Hepatocyte (in vitro differentiated cells): Measurements from ENCODE around the gene APRT. TPM values are rescaled to one million over a fixed set of nuclear protein-coding genes. Genes with fewer than 3 reads are reported as not detected.

ENCODE experiments used
- DNase-seq: peaks from one replicate; pipeline ENCODE4 v3.0.0-alpha.2; 2016; ENCODE audit warnings: low spot score
- H2AFZ ChIP-seq: fragments of 200-600 bp; sonication (generic); 2 replicates; pipeline ENCODE4 v1.6.0; 2016; ENCODE audit warnings: antibody characterized with exemption, mild to moderate bottlenecking
- H3K27ac ChIP-seq: fragments of 200-600 bp; sonication (generic); 2 replicates; pipeline ENCODE4 v1.5.1; 2016; ENCODE audit warnings: mild to moderate bottlenecking
- H3K27me3 ChIP-seq: fragments of 200-600 bp; sonication (generic); 2 replicates; pipeline ENCODE4 v1.6.1; 2016
- H3K36me3 ChIP-seq: fragments of 200-600 bp; sonication (generic); replicated peaks from 2 replicates; pipeline ENCODE4 v1.5.1; 2016; ENCODE audit warnings: low read depth; ENCODE audit not compliant: insufficient read depth
- H3K4me1 ChIP-seq: fragments of 200-600 bp; sonication (generic); 2 replicates; pipeline ENCODE4 v1.5.1; 2016; ENCODE audit warnings: mild to moderate bottlenecking, moderate library complexity; ENCODE audit not compliant: insufficient read depth
- H3K4me2 ChIP-seq: fragments of 200-600 bp; sonication (generic); 2 replicates; pipeline ENCODE4 v1.6.0; 2016
- H3K4me3 ChIP-seq: fragments of 200-600 bp; sonication (generic); 2 replicates; pipeline ENCODE4 v1.5.1; 2016; ENCODE audit warnings: mild to moderate bottlenecking
- H3K79me2 ChIP-seq: fragments of 200-600 bp; sonication (generic); 2 replicates; pipeline ENCODE4 v1.6.0; 2017; ENCODE audit warnings: mild to moderate bottlenecking
- H3K9me2 ChIP-seq: fragments of 200-600 bp; sonication (generic); replicated peaks from 2 replicates; pipeline ENCODE4 v1.6.0; 2017; ENCODE audit warnings: mild to moderate bottlenecking; ENCODE audit not compliant: insufficient read depth
- H3K9me3 ChIP-seq: fragments of 200-600 bp; sonication (generic); 2 replicates; pipeline ENCODE4 v1.5.1; 2016; ENCODE audit warnings: low read depth, mild to moderate bottlenecking
- H4K20me1 ChIP-seq: fragments of 200-600 bp; sonication (generic); 2 replicates; pipeline ENCODE4 v1.6.0; 2016; ENCODE audit warnings: mild to moderate bottlenecking; ENCODE audit not compliant: insufficient read depth, poor library complexity, severe bottlenecking
- CTCF ChIP-seq: fragments of 200-600 bp; sonication (generic); IDR thresholded peaks from 2 replicates; pipeline ENCODE4 v1.5.1; 2016; ENCODE audit warnings: antibody characterized with exemption, mild to moderate bottlenecking; ENCODE audit not compliant: poor library complexity
- EZH2 ChIP-seq: fragments of 200-600 bp; sonication (generic); IDR thresholded peaks from 2 replicates; pipeline ENCODE4 v1.6.1; 2016; ENCODE audit warnings: antibody characterized with exemption, mild to moderate bottlenecking, borderline replicate concordance
- EZH2phosphoT487 ChIP-seq: fragments of 200-600 bp; sonication (generic); IDR thresholded peaks from one replicate; pipeline ENCODE4 v1.6.1; 2018; ENCODE audit warnings: antibody characterized with exemption, mild to moderate bottlenecking, low read depth, moderate library complexity; ENCODE audit not compliant: unreplicated experiment, severe bottlenecking
- WGBS: methylation state at CpG from one replicate; pipeline ENCODE4 v1.1.6; 2016; ENCODE audit warnings: low lambda C conversion rate; ENCODE audit errors: missing lambda C conversion rate; 5-methylcytosine and 5-hydroxymethylcytosine counted together
- polyA plus RNA-seq: library from polyadenylated mRNA; unstranded; fragments of >200 nt; fragmentation: Nextera tagmentation; extraction: Ambion mirVana; gene quantifications from 2 replicates; pipeline ENCODE4 v1.2.1, GENCODE V29; 2016
- total RNA-seq: library from RNA; depleted of rRNA; stranded (reverse); fragments of >200 nt; gene quantifications from 2 replicates; pipeline ENCODE4 v1.2.3, GENCODE V29; 2014

The APRT gene
- total and polyA plus RNA-seq, 2 experiments from 2014 or later = 101 to 237 TPM

DNA sequence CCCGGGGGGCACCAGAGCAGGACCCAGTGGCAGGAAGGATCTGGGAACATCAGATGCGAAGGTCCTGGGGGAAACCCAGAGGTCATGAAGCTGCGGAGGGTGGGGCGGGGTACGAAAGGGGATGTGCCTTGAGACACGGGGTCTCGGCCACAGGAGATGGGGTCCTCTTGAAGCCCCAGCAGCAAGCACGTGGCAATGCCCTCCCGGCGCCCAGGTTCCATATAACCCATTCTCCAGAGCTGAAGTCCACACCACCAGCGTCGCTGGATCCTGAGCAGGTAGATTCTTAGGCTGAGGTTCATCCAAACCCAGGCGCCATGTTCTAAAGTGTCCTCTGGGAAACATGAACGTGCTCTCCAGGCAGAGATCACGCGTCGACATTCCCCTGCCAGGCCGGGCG, 47.6 kb downstream of the APRT start:
- Histone ChIP-seq H3K27me3 (no peaks in the 10 kb centered on the region), H3K36me3 (no peaks in the 10 kb centered on the region), H4K20me1 (peaks cover 15% of the 10 kb centered on the region), H2AFZ (no peak overlapping the region), H3K4me1 (peaks cover 48% of the 10 kb centered on the region), H3K27ac (peak overlapping the region; percentile 67), H3K4me3 (no peak overlapping the region), H3K9me3 (no peaks in the 10 kb centered on the region), H3K9me2 (no peaks in the 10 kb centered on the region), H3K79me2 (peaks cover 52% of the 10 kb centered on the region), H3K4me2 (peak overlapping the region; percentile 24)
- WGBS = 94% methylated on average over 19 of the region's 19 CpGs
- DNase-seq = no peak
- TF ChIP-seq CTCF (no peak), EZH2phosphoT487 (no peak)

DNA sequence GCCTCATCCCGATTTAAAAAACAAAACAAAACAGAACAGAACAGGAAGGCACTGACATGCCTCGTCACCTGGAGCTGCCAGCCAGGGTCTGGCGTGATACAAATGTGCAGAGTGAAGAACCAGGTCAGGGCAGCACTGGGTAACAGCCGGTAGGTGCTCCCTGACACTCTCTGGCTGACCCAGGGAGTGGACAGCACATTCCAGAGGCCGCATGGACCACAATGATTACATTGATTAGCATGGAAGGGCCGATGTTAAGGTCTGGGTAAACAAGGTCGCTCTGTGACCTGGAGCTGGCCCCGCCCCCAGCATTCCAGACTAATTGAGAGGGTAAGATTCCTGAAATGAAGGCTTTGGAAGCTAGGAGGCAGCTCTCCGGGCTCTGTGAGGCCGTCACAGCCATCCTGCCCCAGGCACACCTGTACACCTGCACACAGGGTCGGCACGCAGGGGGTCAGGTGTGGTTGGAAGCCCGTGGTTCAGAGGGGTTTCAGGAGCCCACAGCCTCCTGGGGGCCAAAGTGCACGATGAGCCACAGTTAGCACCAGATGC, 48.1 kb downstream of the APRT start:
- Histone ChIP-seq H3K36me3 (no peaks in the 10 kb centered on the region), H3K4me1 (peaks cover 46% of the 10 kb centered on the region), H3K79me2 (peaks cover 52% of the 10 kb centered on the region), H4K20me1 (peaks cover 15% of the 10 kb centered on the region), H3K27ac (peak overlapping the region; percentile 68), H2AFZ (no peak overlapping the region), H3K9me3 (no peaks in the 10 kb centered on the region), H3K9me2 (no peaks in the 10 kb centered on the region), H3K27me3 (no peaks in the 10 kb centered on the region), H3K4me2 (peak overlapping the region; percentile 24), H3K4me3 (no peak overlapping the region)
- 30% methylated on average over 14 of the region's 14 CpGs for WGBS
- DNase-seq = peak; percentile 81
- TF ChIP-seq EZH2 (no peak), EZH2phosphoT487 (no peak), CTCF (peak; percentile 9)

DNA sequence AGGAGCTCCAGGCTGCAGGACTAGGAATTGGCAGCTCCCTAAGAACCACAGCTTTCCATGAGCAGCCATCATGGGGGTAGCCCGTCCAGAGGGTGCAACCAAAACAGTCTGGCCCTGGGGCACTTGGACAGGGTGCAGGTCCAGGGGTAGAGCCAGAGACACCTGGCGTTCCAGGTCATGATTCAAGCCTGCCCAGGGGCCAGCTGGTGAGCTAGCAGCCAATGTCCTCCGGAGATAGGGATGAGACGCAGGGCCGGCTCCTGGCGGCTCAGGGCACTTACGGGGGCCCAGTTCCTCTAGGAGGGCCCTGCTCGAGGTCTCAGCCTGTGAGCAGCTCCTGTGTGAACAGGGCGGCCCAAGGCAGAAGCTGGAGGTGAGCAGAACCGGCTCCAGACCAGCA, 48.8 kb downstream of the APRT start:
- Histone ChIP-seq H3K27me3 (no peaks in the 10 kb centered on the region), H4K20me1 (peaks cover 15% of the 10 kb centered on the region), H3K79me2 (peaks cover 48% of the 10 kb centered on the region), H3K27ac (peak overlapping the region; percentile 68), H3K4me2 (no peak overlapping the region), H3K4me3 (no peak overlapping the region), H3K36me3 (no peaks in the 10 kb centered on the region), H3K9me2 (no peaks in the 10 kb centered on the region), H2AFZ (no peak overlapping the region), H3K9me3 (no peaks in the 10 kb centered on the region), H3K4me1 (peaks cover 40% of the 10 kb centered on the region)
- DNase-seq = no peak
- 66% methylated on average over 10 of the region's 10 CpGs for WGBS
- no peak for TF ChIP-seq EZH2
- no peak for TF ChIP-seq EZH2phosphoT487
- no peak for TF ChIP-seq CTCF
